HG03103 (cell line): ENCODE results near the gene CACNA1C.

Source experiments
- ATAC-seq: cut with Tn5 transposase; IDR thresholded peaks from one replicate; pipeline ENCODE4 v1.9.1; 2021; ENCODE audit warnings: low read depth; ENCODE audit not compliant: unreplicated experiment

The CACNA1C gene

GRCh38 chr12:2642176-2642892, 589.5 kb downstream of the CACNA1C start:
- no peak for ATAC-seq

DNA sequence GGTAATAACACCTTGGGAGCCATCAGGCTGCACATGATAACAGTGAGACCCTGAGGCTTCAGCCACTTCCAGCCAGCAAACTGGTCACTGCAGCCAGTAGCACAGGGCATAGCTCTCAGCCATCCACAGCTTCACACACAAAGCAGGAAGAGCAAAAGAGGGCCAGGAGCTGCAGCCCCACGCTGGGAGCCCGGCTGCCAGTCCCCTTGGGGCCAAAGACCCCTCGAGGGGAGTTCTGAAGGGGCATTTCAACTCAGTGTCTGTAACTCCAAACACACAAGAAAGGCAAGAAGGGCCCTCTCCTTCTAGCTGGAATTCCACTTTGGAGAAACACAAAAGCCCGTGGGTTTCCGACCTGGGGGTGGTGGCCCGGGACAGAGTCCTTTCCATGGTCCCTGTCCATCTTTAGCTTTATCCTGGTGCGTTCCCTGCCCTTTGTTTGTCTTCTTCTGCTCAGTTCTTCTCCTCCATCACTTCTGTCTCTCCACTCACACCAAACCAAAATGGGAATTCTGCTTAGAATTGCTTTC, 590.2 kb downstream of the CACNA1C start:
- no peak for ATAC-seq

- no peak for ATAC-seq
Measured at GRCh38 chr12:2643576-2644135, 590.9 kb downstream of the CACNA1C start.

DNA sequence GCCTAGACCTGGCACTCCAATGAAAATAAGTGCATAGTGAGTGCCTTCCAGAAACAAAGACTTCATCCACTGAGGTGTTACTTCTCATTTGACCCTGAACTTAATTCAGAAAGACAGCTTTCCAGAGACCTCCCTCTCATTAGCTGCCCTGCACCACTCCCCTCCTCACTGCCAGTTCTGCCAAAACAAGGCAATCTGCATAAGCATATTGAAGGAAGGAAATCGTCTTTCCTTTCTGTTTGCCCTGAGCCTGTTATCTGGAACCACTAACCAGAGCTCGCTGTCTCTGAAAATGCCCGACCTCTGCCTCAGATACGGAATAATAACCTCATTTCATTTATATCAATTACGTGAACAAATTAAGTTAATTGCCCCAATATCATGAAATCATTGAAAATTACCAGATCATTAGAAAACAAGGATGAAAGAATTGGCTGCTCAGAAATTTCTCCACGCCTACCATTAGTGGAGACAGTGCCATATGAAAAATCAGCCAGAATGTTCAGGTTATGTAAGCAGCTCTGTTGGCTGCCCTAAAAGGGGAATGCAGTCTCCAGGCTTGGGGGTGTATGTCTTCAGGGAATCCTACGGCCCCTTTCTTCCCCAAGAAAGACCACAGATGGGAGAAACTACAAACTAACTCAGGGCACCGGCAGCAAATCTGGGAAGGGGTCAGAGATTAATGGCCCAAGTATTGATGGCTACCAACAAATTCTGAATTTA, 592.1 kb downstream of the CACNA1C start:
- ATAC-seq, result no peak

DNA sequence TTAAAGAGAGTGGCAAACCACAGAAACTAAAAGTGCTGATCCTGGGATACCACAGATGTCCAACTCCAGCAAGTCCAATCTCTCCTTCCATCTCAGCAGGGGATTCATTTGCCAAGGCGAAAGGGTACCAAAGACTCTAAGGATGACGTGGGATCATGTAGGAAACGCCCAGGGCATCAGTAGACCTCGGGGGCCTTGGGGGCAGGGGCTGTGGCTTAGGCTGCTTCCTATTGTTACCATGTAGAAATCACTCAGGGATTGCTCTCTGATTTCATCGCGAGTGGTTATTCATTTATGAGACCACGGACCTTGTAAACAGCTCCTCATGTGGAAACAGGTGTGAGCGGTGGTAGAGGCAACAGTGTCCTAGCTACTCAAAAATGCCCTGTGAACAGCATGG, 592.7 kb downstream of the CACNA1C start:
- no peak for ATAC-seq

- ATAC-seq, result no peak
Measured at GRCh38 chr12:2646341-2646740, 593.6 kb downstream of the CACNA1C start.

GRCh38 chr12:2647186-2647585, 594.4 kb downstream of the CACNA1C start:
- no peak for ATAC-seq

DNA sequence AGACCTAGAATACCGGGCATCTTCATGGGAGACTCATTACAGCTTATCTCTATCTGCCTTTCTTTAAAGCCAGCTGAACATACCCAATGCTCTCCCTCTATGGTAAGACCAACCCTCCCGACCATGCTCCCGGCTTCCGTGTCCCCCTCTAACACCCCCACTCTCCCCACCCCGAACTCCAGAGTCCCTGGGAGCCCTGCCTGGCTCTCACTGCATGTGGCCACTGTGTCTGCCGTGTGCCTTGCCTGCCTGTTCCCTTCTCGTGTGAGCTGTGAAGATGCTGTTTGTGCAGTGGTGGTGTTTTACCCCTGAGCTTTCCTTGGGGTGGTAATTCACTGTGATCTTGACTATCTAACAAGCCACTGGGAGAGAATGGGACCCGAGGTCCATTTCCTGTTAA, 595.6 kb downstream of the CACNA1C start:
- ATAC-seq, result no peak

DNA sequence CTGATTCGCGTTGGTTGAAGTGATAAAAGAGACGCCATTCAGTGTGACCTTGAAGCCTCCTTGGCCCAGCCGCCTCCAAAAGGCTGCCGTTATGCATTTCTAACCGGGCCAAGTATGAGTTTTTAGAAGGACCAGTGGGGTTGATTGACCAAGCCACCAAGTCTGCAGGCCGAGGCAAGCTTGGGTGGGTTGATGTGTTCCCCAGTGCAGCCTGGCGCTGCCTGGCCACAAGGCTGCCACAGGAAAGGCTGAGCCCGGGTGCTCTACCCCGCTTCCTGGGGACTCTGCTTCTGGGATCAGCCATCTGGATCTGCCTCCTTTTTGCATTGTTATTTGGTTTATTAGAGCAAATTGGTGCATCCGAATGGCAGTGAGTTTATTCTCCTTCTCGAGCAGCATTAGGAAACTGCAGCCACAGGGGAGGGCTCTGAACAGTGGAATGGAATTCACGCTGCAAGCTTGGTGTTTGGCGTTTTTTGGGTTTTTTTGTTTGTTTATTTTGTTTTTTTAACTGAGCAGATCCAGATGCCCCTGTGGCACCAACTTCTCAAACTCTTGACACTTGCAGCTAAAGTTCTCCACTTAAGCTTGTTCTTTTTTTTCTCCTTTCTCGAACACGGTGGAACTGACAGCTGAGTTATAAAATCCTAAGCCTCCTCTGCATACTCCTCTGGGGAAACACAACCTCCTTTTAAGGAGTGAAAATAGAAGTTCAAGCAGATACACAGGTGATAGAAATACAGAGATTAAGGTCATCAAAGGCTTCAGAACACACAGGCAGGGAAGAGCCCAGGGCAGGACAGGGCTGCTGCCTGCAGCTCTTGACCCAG, 596.6 kb downstream of the CACNA1C start:
- ATAC-seq, result no peak

DNA sequence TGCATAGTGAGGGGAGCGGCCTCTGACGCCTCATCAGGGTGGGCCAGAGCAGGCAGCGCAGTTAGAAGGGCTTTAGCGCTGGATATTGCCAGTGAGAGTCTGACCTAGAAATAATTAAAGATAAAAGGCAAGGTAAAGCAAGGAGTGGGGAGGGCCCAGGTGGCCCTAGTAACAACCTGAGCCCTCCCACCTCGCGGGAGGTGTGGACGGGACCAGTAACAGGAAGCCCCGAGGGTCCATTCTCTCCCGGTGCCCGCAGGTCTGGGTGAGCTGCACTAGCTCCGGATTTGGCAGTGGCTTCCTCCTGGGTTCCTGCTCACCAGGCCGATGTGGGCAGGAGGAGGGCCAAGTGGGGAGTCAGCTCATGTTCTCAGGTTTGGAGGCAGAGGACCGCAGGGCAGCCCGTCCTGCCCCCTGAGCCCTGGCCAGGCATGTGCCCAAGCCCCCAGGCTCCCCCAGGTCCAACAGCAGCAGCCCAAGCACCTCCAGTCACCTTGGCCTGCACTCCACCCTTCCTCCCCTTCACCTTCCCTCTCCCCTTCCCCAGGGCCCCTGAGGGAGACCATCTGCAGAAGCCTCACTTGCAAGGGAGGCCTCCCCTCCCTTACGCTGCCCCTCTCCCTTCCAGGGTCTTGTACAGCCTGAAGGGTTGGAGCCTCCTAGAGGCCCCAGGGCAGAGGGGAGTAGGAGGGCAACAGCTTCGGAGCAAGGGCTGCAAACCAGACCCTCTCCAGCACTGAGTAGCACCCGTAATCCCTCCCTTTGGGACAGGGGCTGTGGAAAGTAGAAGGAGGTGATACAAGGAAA, 597.7 kb downstream of the CACNA1C start:
- ATAC-seq, result no peak

DNA sequence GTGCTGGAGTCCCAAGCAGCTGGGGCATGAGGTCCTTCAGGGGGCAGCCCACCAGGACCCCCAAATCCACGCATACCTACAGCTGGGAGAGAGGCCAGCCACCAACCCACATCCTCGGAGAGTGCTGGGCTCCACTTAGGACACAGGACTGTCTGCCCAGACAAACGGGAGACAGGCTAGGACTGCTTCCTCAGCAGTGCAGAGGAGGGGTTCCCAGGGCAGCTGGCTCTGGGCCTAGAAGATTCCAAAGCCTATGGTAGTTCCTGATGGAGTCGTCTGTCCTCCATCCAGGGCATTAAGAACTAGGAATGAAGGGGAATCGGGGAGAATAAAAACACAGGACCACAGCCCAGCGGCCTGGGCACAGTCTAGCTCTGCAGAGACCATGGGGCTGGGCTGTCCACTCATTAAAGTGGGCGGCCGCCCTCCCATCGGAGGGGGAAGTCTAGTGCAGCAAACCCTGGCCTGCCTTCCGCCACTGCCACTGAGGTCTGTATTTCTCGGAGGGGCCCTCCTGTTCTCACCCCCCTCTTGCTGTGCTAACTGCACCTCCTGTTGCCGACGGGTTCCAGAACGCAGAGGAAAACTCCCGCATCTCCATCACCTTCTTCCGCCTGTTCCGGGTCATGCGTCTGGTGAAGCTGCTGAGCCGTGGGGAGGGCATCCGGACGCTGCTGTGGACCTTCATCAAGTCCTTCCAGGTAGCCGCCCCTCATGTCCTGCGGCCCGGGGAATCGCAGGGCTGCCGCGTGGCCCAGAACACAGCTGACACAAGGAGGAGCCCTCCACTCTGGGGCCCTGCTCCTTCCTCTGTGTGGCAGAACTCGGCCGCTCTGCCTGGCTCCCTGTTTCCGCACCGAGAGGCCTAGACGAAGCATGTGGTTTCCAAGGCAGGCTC, 598.5 kb downstream of the CACNA1C start:
- no peak for ATAC-seq

DNA sequence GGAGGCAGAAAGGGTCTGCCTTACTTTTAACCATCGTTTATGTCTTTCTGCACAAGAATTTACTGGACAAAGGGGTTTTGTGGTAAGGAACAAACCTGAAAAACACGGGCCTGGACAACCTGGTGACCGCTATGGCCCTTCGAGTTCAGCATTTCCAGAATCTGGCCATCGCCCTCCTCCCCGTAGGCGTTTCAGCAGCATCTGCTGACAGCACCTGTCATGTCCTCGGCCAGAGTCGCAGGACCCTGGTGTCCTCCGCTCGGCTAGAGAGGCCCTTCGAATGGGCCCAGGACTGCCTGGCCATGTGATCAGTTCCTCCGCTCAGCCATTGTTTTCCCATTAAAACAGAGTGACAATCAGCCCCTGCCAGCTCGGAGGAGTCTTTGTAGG, 599.2 kb downstream of the CACNA1C start:
- ATAC-seq, result no peak

GRCh38 chr12:2652401-2653081, 599.8 kb downstream of the CACNA1C start:
- ATAC-seq, result no peak

DNA sequence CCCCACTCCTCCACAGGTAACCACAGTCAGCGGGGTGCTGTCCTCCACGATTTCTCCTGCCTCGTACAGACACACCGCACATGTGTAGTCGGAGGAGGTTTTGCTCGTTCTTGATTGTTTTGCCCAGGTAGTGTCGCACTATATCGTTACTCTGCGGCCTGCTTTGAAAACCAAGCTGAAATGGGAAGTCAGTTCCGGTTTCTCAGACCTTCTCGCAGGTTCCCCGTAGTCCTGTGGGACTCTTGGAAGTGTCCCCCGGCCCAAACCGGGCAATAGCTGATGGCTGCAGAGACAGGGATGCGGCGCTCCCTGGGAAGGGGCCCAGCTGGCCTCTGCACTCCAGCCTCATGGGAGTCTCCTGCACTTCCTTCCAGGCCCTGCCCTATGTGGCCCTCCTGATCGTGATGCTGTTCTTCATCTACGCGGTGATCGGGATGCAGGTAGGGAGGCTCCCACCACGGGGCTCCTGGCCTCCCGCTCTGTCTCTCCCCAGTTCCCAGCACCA, 600.7 kb downstream of the CACNA1C start:
- ATAC-seq, result no peak

- no peak for ATAC-seq
Measured at GRCh38 chr12:2654311-2654710, 601.5 kb downstream of the CACNA1C start.

DNA sequence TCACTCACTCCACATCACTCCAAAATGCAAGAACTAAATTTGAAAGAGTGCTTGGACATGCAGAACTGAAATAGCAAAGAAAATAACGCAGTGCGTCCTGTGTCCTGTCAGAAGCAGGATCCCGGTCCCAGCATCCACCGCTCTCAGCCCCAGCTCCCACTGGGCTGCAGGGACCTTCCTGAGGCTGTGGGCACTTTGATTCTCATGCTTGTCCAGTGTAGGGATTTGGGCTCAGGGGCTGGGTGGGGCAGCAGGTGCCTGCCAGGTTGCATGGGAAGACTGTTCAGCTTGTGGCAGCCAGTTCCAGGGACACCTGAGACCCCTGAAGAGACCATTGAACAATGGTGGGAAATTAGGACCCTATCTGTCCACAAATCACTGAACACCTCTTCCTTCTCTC, 602.0 kb downstream of the CACNA1C start:
- no peak for ATAC-seq

GRCh38 chr12:2662524-2662923, 609.7 kb downstream of the CACNA1C start:
- no peak for ATAC-seq
